GM21381 (cell line): ENCODE measurements around the gene ADAM19.

ENCODE experiments used
- ATAC-seq: cut with Tn5 transposase; IDR thresholded peaks from one replicate; pipeline ENCODE4 v1.9.1; 2021; ENCODE audit warnings: mild to moderate bottlenecking, moderate library complexity; ENCODE audit not compliant: unreplicated experiment

Gene ADAM19

DNA sequence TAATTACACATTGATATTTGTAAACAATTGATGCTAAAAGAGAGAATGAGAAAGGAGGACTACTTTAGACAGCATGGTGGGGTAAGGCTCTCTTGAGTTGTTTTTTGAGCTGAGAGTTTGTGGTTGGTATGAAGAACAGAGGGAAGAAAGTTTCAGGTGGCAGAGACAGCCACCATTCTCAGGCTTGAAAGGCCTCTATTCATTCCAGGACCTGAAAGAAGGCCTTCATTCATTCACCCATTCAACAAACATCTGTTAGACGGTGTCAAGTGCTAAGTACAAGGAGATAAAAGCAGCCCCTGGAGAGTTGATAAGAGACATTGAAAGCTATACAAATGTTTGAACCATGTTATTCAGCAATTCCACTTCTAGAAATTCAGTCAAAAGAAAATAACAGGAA, 21.7 kb upstream of the ADAM19 start:
- ATAC-seq, result no peak

DNA sequence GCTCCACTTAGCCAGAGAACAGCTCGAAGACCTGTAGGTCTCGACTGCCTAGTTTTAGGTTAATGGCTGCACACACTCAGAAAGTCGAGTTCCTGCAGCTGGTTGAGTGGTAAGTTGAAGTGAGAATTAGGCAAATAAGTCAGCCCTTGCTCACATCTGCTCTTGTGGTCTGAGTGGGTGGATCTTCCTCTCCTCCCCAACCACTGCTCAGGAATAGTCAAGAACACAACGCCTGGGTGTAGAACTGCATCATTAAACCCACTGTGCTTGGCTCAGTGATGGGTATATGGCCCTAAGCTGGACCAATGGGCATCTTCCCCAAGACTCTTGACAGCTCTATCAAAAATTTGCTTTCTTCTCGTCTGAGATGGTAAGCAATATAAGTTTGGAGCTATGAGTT, 20.9 kb upstream of the ADAM19 start:
- peak; percentile 73 for ATAC-seq

DNA sequence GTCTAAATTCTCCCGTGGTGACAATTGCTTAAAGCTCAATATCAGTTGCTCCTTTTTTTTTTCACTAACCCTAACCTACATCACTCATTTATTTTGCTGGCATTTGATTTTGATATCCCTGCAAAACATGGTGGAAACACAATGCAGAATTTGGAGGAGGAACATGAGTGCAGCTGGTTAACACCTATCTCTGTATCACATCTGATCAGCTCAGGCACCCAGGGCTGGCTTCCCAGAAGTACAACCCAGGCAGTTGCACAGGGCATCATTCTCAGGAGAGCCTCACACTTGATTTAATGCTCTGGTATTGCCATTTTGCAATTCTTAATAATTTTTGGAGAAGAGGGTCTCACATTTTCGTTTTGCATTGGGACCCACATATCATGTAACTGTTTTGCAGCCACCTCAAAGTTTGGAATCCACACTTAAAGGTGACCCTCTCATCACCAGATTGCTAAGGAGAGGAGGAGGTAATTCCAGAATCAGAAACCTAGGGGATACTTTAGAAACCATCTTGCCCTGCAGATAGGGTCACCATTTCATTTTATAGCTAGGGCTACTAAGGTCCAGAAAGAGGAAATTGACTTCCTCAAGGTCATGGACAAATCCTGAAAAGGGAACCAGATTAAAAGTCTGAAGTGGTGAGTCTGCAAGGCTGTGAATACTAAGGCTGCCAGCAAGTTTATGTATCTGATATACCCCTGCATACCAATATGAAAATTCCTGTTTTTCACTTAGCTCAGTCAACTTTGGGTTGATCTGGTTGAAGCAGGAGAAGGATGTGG, 19.3 kb upstream of the ADAM19 start:
- no peak for ATAC-seq

DNA sequence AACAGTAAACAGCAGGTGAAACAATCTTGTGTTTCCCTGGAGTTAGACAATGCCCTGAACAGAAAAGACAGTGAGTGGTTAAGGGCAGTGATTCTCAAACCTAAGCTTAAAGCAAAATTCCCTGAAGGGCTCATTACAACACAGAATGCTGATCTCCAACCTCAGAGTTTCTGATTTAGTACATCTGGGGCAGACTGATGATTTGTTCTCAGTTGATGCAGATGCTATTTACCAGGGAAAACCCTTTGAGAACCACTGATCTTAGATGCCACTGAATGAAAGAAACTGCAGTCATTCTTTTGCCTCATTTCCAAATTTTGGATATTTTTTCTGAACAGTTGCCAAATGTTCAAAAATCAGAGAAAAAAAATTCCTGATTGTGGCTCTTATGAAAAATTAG, 18.7 kb upstream of the ADAM19 start:
- no peak for ATAC-seq

DNA sequence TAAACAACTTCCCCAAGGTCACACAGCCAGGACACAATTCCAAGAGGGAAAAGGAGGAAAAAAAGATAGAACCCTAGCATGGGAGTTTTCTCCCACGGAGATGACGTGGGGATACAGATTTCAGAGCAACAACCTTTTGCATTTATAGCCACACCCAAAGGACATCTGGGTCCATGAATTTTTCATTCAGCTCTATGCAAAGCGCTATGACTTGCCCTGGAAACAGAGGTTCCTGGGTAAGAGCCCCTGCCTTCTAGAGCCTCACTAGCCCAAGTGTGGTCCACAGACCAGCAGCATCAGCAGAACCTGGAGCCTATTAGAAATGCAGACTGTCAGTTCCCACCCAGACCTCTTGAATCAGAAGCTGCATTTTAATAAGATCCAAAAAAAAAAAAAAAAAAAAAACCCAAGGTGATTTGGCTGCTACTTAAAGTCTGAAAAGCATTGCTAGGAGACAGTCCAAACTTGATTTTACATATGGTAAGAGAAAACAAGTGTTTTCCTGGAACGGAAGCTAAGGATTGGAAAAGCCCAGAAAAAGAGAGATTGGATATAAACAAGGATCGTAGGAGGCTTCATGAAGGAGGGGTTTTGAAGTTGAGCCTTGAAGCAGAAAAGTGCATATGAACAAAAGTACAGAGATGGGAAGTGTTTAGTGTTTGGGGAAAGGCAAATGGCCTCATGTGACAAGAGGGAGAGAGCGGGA, 17.6 kb upstream of the ADAM19 start:
- ATAC-seq, result no peak

DNA sequence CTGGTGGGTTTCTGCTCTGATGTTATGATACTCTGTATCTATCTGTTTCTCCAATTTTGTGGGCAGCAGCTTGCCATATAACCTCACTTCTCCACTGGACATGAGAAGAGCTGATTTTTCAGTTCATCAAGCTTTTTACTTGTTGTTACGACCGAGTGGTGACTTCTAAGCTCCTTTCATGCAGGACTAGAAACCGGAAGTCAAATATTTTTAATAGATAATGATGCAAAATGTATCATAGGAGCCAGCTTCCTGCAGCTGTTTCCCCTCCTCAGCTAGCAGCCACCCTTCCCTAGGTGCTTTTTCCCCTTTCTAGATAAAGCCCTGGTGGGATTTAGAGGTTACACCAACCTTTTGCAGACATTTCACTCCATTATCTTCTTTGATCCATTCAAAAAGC, 17.0 kb upstream of the ADAM19 start:
- no peak for ATAC-seq

DNA sequence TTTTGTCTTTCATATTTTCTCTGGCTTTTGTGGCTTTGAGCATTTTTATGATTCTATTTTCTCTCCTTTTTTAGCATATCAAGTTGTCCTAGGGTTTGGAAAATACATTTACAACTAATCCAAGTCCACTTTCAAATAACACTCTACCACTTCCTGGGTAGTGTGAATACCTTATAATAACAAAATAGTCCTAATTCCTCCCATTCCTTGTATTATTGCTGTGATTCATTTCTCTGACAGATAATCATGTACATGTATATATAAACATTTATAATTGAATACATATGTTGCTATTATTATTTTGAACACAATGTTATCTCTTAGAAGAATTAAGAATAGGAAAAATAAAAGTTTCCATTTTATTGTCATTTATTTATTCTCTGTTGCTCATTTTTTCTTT, 14.9 kb upstream of the ADAM19 start:
- no peak for ATAC-seq

DNA sequence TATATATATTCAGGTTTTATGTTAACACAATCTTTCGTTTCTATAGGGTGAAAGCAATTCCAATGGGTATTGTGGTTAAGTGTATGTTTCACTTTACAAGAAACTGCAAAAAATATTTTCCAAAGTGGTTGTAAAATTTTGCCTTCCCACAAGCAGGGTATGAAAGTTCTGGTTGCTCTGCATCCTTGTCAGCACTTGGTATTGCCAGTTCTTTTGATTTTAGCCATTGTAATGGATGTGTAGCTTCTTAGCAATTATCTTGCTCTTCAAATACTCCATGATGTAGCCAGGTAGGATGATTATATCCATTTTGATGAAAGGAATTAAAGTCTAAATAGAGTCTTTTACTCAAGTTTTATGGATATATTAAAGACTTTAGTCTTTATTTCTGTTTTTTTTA, 9.1 kb upstream of the ADAM19 start:
- no peak for ATAC-seq

DNA sequence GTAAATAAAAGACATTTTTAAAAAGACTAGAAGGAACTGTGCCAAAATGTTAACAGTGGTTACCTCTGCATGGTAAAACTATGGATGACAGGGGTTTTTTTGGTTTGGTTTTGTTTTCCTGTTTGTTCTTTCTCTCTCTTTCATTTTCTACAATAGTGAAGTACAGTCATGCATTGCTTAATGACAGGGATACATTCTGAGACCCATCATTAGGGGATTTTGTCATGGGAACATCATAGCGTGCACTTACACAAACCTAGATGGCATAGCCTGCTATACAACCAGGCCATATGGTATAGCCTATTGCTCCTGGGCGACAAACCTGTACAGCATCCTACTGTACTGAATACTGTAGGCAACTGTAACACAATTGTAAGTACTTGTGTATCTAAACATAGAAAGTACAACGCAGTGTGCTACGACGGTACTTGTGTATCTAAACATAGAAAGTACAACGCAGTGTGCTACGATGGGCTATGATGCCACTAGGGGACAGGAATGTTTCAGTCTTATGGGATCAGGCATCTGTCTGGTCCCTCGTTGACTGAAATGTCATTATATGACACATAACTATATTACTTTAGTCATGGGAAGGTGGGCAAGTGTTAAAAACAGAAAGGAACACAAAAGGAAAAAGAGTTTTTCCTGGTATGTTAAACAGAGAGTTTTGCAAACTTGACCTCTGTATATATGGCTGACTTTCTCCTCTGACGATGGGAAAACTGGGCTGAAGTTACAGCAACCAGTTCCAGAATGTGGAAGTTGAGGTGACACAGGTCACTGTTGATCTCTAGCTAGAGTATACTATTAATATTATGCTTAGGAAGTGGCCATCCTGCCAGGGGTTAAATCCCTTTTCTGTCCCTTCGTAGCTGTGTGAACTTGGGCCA, 7.4 kb upstream of the ADAM19 start:
- ATAC-seq, result peak; percentile 51

DNA sequence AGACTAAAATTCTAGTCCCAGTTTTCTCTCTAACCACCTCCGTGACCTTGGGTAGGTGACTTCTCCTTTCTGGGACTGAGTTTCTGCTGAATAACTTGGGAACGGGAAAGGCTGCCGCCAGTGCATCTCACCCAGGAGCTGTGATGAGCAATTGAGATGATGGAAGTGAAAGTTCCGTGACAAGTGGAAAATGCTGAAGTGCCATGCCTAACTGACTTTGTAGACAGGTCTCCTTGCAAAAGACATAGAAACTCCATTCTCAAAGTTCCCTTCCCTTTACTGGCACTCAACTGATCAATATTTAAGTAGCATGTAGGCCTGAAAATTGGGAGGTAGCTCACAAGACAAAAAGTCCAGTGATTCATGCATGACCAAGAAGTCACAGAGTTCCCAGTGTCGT, 6.3 kb upstream of the ADAM19 start:
- ATAC-seq, result no peak

DNA sequence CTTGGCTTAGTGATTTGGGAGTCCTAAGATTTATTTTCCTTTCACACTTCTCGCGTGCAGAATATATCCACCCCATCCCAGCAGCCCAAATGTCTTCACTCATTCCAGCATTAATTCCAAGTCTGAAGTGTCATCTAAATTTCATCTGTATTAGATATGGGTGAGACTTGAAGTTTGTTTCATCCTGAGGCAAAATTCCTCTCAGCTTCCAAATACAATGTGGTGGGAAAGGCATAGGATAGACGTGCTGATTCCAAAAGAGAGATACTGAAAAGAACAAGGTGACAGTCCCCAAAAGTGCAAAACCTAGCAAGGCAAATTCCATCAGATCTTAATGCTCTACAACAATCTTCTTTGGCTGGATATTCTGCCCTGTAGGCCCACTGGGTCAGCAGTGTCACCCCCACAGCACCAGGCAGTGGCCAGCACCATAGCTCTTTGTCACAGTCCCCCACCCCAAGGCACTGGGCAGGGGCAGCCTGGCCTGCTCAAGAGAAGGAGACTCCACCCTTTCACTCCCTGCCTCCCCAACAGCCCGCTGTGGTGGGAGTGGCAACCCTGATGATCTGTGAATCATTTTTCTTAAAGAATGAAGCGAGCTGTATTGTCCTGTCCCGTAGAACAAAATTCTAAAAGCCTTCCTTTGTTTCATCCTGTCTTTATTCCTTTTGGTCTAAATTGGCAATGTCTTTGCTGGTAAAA, 2.7 kb upstream of the ADAM19 start:
- ATAC-seq, result no peak

DNA sequence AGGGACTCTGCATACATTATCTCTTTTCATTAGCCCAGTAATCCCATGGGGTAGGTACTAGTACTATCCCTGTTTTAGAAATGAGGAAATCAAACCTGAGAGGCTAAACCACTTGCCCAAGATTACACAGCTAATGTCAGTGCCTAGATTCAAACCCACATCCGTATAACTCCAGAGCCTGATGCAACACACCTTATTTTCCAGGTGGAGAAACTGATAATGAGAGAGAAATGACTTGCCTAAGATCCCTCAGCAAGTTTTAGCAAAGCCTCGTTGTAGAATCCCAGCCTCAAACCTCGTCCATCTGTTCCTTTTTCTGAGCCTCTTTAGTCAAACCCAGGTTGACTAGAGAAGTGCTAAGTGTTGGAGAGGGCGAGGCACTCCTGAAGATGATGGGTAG, 1.1 kb upstream of the ADAM19 start:
- no peak for ATAC-seq

DNA sequence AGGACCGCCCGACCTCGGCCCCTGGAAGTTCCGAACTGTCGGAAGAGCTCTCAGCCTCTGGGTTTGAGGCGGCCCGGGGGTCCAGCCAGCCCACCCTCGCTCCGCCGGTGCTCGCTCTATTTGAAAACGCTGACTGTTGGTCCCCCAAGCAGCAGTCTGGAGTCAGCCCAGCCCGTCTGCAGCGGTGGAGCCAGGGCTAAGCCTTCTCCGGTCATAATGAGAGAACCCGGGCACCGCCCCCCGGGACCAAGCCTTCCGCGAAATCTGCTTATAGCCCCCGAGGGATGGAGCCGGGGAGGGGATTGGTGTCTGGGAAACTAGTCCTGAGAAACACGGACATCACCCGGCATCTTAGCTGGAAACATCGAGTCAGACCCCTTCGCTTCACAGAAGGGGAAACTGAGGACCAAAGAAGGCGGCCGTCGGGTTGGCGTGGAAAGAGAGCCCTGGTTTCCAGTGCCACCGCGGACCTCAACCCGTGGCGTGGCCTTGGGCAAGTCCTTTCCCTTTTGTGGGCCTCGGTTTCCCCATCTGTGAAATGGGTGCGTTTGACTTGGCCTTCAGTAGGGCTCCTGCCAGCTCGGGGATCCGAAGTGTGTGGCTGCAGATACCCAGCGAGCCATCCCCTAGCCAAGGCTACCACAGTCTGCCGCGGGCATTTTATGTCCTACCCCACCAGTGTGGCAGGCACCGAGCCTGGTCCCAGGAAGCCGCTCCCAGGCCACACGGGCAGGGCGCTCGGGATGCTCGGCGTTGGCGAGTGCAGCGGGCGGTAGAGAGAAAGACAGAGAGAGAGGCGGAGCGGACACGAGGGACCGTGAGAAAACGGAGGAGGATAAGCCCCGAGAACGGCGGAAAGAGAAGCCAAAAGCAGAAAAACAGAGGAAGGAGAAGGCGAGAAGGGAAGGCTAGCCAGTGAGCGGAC, 857 bp downstream of the ADAM19 start:
- ATAC-seq, result no peak

DNA sequence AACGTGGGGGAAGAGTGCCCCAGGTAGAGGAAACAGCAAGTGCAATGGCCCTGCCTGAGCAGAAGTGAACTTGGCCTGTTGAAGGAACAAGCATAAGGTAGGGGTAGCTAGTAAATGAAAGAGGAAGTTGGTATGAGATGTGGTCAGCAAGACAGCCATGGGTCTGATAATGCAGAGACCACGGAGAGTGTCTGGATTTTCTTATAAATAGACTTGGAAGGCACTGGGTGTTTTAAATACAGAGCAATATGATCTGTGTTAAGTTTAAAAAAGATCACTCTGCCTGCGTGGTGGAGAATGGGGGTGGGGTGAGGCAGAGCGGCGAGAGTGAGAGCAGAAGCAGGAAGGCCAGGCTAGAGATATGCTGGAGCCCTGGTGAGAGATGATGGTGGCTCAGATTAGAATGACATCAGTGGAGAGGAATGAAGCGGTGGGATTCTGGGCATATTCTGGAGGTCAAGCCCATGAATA, 4.2 kb downstream of the ADAM19 start:
- ATAC-seq, result peak; percentile 90

DNA sequence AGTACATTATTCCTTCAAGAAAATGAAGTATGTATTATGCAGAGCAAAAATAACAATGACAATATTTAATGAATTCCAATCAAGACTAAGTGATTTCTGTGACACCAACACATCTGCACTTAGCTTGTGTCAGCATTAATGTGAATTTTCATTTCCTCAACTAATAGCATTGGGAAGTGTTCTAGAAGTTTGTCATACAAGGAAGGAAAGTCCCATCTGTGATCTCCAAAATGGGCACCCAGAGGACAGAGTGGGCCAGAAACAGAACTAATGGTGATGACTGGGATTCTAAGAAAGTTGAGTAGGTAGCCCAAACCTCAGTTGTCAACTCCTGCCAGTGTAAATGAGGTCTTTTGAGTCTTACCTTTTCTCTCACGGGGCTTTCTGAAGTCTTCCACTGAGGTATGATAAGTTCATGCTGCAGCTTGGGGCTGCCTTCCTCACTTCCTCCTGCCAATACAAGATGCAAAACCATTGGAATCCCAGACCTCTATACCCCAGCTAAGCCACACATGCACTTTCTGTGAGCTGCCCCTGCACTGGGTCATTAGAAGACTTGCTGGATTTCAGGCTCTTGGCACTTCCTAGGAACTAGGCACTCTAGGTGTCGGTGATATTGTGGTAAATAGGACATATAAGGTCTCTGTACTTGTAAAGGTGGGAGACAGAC, 4.9 kb downstream of the ADAM19 start:
- peak; percentile 7 for ATAC-seq

DNA sequence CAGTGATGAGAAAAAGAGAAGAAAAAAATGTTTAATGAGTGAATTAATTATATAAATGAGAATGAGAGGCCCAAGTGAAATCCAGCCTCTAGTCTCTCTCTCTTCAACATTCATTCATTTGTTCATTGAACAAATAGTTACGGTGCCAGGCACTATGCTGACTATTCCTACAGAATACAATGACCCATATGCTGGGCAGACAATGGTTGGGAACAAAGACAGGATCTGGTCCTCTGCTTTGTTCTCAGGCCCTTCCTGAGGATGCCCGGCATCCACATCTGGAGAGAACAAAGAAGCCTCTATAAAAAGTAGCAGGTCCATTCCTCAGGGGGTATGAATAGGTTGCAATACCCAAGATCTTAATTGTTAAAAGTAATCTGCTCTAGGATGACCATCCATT, 6.9 kb downstream of the ADAM19 start:
- no peak for ATAC-seq

DNA sequence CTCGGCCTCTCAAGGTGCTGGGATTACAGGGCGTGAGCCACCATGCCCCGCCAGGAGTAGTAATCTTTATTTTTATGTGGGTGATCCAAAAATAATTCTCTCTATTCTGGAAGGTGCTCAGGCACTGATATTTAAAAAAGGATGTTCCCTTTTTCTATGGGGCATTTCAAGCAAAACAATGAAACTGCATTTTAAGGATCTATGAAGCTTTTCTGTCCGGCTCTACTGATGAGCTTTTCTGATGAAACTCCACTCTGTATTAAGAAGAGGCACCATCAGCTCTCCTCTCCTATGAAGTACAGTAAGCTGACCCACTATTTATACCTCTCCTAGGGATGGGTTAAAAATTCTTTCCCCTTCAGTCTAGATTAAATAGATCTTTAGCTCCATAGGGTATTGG, 7.4 kb downstream of the ADAM19 start:
- ATAC-seq, result no peak

DNA sequence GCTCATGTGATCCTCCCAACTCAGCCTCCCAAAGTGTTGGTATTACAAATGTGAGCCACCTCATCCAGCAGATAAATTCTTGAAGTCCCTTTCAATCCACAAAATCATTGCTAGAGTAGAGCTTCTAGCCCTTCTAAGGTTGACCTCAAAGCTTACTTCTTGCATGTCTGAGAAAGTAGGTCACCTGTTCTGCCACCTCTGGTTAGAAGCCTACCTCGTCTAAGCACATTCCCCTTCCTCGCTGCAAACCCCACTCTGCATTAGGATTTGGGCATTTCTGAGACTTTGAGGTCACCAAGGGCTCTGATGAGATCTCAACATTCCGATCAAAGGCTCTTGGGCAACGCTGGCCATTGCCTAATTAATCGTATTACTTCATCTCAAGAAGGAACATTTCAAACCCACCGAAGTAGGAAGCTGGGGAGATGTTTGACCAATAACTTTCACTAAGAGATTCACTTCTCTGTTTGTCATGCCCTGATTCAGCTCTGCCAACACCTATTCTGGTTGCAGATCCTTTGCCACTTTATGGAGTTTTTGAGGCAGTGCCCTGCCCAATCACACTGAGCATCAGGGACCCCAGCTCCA, 8.6 kb downstream of the ADAM19 start:
- ATAC-seq, result no peak
